ENCODE results near the gene CAMKK1.

Gene CAMKK1

DNA sequence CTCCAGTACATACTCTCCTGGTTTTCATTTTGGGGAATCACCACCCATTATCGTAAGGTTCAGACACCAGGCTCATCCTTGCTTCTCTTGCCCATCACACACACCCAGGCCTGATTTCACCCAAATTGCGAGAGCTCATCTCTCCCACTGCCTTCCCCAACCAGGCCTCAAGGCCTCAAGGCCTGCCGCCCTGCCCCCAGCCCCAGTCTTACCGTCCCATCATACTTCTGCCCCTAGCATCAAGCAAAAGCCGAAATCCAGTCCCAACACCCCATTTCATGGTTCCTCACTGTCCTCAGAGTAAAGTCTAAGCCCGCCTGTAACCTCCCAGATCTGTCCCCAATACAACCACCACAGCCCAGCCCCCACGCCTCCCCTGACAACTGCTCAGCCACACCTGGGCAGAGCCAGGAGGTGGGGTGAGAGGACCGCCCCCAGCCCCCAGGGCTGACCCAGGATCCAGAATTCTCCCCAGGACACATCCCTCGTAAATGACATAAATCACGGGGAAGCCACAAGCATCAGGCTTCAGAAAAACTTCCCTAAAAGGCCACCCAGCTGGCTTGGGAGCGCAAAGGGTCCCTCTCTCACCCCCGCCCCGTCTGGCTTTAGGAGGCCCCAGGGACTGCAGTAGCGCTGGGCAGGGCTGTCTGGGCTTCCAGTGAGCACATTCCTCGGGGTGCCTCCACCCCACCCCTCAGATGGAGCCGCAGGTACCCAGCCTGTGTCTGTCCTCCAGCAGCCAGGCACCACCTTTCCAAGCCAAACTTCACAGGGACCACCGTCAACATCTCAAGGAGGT lies 33.0 kb upstream of the CAMKK1 start:
- Histone ChIP-seq H3K4me3 (ENCODE audit: low read depth, low read length) (no peak overlapping the region), H3K36me3 (no peaks in the 10 kb centered on the region), H3K4me1 (no peaks in the 10 kb centered on the region), H3K9me3 (no peaks in the 10 kb centered on the region), H3K27me3 (no peaks in the 10 kb centered on the region)
- no peak for DNase-seq
- TF ChIP-seq, protein P1, sequence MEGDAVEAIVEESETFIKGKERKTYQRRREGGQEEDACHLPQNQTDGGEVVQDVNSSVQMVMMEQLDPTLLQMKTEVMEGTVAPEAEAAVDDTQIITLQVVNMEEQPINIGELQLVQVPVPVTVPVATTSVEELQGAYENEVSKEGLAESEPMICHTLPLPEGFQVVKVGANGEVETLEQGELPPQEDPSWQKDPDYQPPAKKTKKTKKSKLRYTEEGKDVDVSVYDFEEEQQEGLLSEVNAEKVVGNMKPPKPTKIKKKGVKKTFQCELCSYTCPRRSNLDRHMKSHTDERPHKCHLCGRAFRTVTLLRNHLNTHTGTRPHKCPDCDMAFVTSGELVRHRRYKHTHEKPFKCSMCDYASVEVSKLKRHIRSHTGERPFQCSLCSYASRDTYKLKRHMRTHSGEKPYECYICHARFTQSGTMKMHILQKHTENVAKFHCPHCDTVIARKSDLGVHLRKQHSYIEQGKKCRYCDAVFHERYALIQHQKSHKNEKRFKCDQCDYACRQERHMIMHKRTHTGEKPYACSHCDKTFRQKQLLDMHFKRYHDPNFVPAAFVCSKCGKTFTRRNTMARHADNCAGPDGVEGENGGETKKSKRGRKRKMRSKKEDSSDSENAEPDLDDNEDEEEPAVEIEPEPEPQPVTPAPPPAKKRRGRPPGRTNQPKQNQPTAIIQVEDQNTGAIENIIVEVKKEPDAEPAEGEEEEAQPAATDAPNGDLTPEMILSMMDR (IDR thresholded peaks at IDR 0.05; ENCODE audit: low read depth, low read length) = no peak

DNA sequence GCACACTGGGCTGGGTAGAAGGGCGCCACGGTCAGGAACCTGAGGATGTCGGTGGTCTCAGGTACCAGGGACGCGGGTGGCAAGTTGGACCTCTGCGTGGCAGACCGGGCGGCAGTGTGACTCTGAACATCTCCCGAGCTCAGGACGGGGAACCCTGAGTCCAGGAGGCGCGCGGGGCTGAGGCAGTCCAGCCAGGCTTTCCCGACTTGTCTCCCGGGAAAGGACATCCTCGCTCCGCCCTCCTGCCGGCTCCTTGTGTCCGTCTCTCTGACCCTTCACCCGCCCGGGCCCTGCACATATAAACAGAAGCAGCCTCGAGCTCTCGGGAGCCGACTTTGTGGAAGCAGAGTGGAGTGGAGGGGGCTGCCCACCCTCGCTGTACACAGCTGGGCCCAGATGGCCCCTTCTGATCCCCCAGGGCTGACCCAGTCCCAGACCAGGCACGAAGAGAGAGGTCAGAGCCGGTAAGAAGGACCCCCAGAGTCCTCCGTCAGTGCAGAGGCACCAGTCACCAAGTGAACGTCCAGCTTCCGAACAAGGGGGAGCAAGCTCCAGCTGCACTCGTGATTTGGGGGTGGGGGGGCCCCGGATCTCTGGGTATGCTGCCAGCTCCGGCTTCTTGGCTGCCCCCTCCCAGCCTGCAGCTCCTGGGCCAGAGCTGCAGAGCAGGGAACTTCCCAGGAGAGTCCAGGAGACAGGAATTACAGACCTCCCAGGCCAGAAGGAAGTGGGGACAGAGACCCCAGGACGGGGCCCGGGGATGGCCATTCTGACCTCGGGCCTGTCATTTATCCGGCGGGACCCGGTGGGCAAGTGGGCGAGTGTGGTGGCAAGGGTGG lies 31.9 kb upstream of the CAMKK1 start:
- no peaks in the 10 kb centered on the region for H3K4me1 ChIP-seq
- H3K4me3 ChIP-seq (ENCODE audit: low read depth, low read length) = no peak overlapping the region
- no peaks in the 10 kb centered on the region for H3K27me3 ChIP-seq
- no peaks in the 10 kb centered on the region for H3K36me3 ChIP-seq
- H3K9me3 ChIP-seq = no peaks in the 10 kb centered on the region
- DNase-seq = no peak
- TF ChIP-seq, protein P1 (IDR thresholded peaks at IDR 0.05; ENCODE audit: low read depth, low read length) = no peak

DNA sequence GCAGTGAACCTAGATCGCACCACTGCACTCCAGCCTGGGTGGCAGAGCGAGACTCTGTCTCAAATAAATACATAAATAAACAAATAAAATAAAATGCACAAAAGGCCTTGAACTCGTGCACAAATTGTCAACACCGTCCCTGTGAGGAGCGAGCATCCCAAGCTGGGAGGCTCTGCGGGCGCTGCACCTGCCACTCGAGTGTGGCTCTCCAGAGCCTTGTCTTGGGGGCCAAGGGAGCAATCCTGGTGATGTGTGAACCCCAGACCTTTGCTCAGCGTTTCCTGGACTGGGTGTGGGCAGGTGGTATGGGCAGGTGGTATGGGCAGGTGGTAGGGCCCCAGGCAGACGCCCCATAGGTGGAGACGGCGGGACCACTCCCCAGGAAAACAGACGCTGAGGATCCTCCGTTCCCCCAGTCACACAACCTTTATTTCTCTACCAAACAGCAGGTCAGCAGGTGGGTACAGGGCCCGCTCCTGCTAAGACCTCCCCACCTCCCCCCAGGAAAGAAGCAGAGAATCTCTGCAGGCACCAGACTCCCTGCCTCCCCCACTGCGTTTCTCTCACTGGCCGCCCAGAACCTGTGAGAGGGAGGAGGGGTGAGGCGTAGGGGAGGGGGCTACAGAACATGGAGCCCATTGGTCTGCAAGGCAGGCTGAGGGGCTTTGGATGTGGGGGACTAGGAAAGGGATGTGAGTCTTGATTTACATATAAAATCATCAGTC lies 30.8 kb upstream of the CAMKK1 start:
- TF ChIP-seq, protein P1 (IDR thresholded peaks at IDR 0.05; ENCODE audit: low read depth, low read length) = no peak
- no peaks in the 10 kb centered on the region for H3K4me1 ChIP-seq
- no peaks in the 10 kb centered on the region for H3K27me3 ChIP-seq
- DNase-seq = no peak
- H3K4me3 ChIP-seq (ENCODE audit: low read depth, low read length) = no peak overlapping the region
- H3K9me3 ChIP-seq = no peaks in the 10 kb centered on the region
- H3K36me3 ChIP-seq = no peaks in the 10 kb centered on the region

DNA sequence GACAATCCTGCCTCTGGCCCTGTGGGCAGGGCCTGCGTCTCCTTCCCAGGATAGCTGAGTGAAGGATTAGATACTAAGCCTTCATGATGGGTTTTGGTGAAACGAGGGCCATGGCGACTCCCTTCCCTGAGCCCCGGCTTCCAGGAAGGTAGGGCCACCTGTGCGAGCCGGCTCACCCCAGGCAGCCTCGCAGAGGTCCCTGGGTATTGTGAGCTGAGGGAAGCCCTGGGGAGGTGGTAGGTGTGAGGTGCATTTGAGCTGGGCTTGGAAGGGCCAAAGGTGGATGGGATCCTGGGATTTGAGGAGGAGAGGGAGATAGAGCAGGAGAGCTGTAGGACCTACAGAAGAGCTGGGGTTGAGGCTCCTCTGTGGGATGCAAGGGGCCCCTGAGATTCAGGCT lies 29.9 kb upstream of the CAMKK1 start:
- Histone ChIP-seq H3K27me3 (no peaks in the 10 kb centered on the region), H3K4me1 (no peaks in the 10 kb centered on the region), H3K36me3 (no peaks in the 10 kb centered on the region)

DNA sequence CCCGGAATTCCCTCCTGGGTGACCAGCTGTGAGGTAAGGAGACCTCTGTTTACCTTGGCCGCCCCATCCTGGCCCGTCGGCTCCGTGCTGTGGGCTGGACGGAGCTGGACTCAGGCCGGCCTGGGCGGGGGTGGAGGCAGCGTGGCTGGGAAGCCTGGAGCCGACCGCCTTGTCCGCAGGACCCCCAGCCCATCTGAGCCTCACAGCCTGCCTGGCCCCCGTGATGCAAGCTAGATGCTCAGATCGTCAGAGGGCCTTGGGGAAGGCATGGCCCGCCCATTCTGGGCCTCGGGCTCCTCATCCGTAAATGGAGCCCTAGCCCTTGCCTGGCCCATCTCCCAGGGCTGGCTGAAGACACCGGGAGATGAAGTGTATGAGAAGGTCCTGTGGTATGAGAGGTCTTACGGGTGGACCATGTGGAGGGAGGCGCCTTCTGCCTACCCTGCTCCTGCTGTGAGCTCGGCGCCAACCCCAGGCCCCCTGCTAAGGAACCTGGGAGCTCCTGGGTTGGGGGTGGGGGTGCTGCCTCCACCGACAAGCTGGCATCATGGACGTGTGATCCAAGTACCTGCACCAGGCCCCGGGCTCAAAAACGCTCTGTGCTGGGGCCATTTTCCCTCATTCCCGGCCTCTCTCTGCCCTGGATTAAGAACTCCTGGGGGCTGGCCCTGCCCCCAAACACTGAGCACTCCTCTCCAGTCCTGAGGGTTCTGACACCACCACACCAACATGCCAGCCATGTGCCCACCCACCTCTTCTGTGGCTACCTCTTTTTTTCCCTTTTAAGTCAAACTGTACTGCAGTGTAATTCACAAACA lies 28.9 kb upstream of the CAMKK1 start:
- no peak for DNase-seq
- no peaks in the 10 kb centered on the region for H3K36me3 ChIP-seq
- H3K4me3 ChIP-seq (ENCODE audit: low read depth, low read length) = no peak overlapping the region
- H3K4me1 ChIP-seq = no peaks in the 10 kb centered on the region
- H3K9me3 ChIP-seq = no peaks in the 10 kb centered on the region
- no peaks in the 10 kb centered on the region for H3K27me3 ChIP-seq
- TF ChIP-seq, protein P1 (IDR thresholded peaks at IDR 0.05; ENCODE audit: low read depth, low read length) = no peak

More for the DNA sequence above, 29.9 kb upstream of the CAMKK1 start:
- Histone ChIP-seq H3K4me3 (ENCODE audit: low read depth, low read length) (no peak overlapping the region), H3K9me3 (no peaks in the 10 kb centered on the region)
- DNase-seq = no peak
- TF ChIP-seq, protein P1 (IDR thresholded peaks at IDR 0.05; ENCODE audit: low read depth, low read length) = no peak
